ENCODE data around the gene DMGDH.
"Not testable (repeated sequence)": the region's sequence is repeated elsewhere in the genome, so short reads cannot be mapped to it uniquely, and the experiment has no call there.

DMGDH gene

GRCh38 chr5:78984439-78985115, 84.9 kb downstream of the DMGDH start:
- peak overlapping the region; percentile 80 for H3K4me3 ChIP-seq (ENCODE audit: severe bottlenecking)
- ATAC-seq (ENCODE audit: low read depth) (peak; percentile 85), DNase-seq (ENCODE audit: low spot score) (peak; percentile 85)
- no peaks in the 10 kb centered on the region for H3K9me3 ChIP-seq (ENCODE audit: severe bottlenecking)
- peaks cover 13% of the 10 kb centered on the region for H3K4me1 ChIP-seq (ENCODE audit: insufficient read depth, poor library complexity, severe bottlenecking)
- H3K36me3 ChIP-seq (ENCODE audit: low read depth) = no peaks in the 10 kb centered on the region
- no peaks in the 10 kb centered on the region for H3K27me3 ChIP-seq (ENCODE audit: insufficient read depth, poor library complexity, severe bottlenecking)
- TF ChIP-seq CTCF (IDR thresholded peaks at IDR 0.05; ENCODE audit: poor library complexity, severe bottlenecking) = peak; percentile 36
- H3K27ac ChIP-seq (ENCODE audit: poor library complexity, severe bottlenecking) = peak overlapping the region; percentile 85

- peaks cover 13% of the 10 kb centered on the region for H3K4me1 ChIP-seq (ENCODE audit: insufficient read depth, poor library complexity, severe bottlenecking)
- peak overlapping the region; percentile 80 for H3K4me3 ChIP-seq (ENCODE audit: severe bottlenecking)
- peak; percentile 16 for ATAC-seq (ENCODE audit: low read depth)
- no peak for DNase-seq (ENCODE audit: low spot score)
- no peaks in the 10 kb centered on the region for H3K36me3 ChIP-seq (ENCODE audit: low read depth)
- no peaks in the 10 kb centered on the region for H3K9me3 ChIP-seq (ENCODE audit: severe bottlenecking)
- H3K27me3 ChIP-seq (ENCODE audit: insufficient read depth, poor library complexity, severe bottlenecking) = no peaks in the 10 kb centered on the region
- no peak for TF ChIP-seq CTCF (IDR thresholded peaks at IDR 0.05; ENCODE audit: poor library complexity, severe bottlenecking)
- H3K27ac ChIP-seq (ENCODE audit: poor library complexity, severe bottlenecking) = peak overlapping the region; percentile 85
Measured at GRCh38 chr5:78983601-78984438, 85.7 kb downstream of the DMGDH start.

- H3K9me3 ChIP-seq (ENCODE audit: severe bottlenecking); H3K4me3 ChIP-seq (ENCODE audit: severe bottlenecking); DNase-seq (ENCODE audit: low spot score); H3K36me3 ChIP-seq (ENCODE audit: low read depth); H3K27me3 ChIP-seq (ENCODE audit: insufficient read depth, poor library complexity, severe bottlenecking); H3K27ac ChIP-seq (ENCODE audit: poor library complexity, severe bottlenecking); ATAC-seq (ENCODE audit: low read depth): not testable (repeated sequence)
- peaks cover 13% of the 10 kb centered on the region for H3K4me1 ChIP-seq (ENCODE audit: insufficient read depth, poor library complexity, severe bottlenecking)
Measured at GRCh38 chr5:78983194-78983593, 86.3 kb downstream of the DMGDH start.

- Histone ChIP-seq H3K4me3 (ENCODE audit: severe bottlenecking) (no peak overlapping the region), H3K36me3 (ENCODE audit: low read depth) (no peaks in the 10 kb centered on the region), H3K9me3 (ENCODE audit: severe bottlenecking) (no peaks in the 10 kb centered on the region), H3K27ac (ENCODE audit: poor library complexity, severe bottlenecking) (no peak overlapping the region), H3K27me3 (ENCODE audit: insufficient read depth, poor library complexity, severe bottlenecking) (no peaks in the 10 kb centered on the region), H3K4me1 (ENCODE audit: insufficient read depth, poor library complexity, severe bottlenecking) (peaks cover 4% of the 10 kb centered on the region)
- DNase-seq (ENCODE audit: low spot score) (no peak), ATAC-seq (ENCODE audit: low read depth) (no peak)
- TF ChIP-seq CTCF (IDR thresholded peaks at IDR 0.05; ENCODE audit: poor library complexity, severe bottlenecking) = no peak
Measured at GRCh38 chr5:78979909-78980308, 89.6 kb downstream of the DMGDH start.

- Histone ChIP-seq H3K4me3 (ENCODE audit: severe bottlenecking) (no peak overlapping the region), H3K27me3 (ENCODE audit: insufficient read depth, poor library complexity, severe bottlenecking) (no peaks in the 10 kb centered on the region), H3K36me3 (ENCODE audit: low read depth) (no peaks in the 10 kb centered on the region), H3K4me1 (ENCODE audit: insufficient read depth, poor library complexity, severe bottlenecking) (peaks cover 4% of the 10 kb centered on the region), H3K9me3 (ENCODE audit: severe bottlenecking) (no peaks in the 10 kb centered on the region), H3K27ac (ENCODE audit: poor library complexity, severe bottlenecking) (no peak overlapping the region)
- no peak for TF ChIP-seq CTCF (IDR thresholded peaks at IDR 0.05; ENCODE audit: poor library complexity, severe bottlenecking)
- no peak for DNase-seq (ENCODE audit: low spot score)
- ATAC-seq (ENCODE audit: low read depth) = no peak
Measured at GRCh38 chr5:78979117-78979742, 90.2 kb downstream of the DMGDH start.
